HL-60/S4 (cell line): ENCODE measurements around the gene KLHL29.

Source experiments
- in situ Hi-C: fragments of 300-500 bp; cut with MboI; formaldehyde crosslinking; loops from 2 replicates; pipeline ENCODE4 v1.14.3; 2022; ENCODE audit warnings: low sequenced_read_pairs

Gene KLHL29

GRCh38 chr2:23467618-23468017 lies 82.6 kb downstream of the KLHL29 start:
- in situ Hi-C loops, result no loop called here

GRCh38 chr2:23468474-23469141 lies 83.6 kb downstream of the KLHL29 start:
- in situ Hi-C loops, result no loop called here

- in situ Hi-C loops, result no loop called here
These were observed 84.2 kb downstream of the KLHL29 start for GRCh38 chr2:23469142-23469540.

GRCh38 chr2:23475036-23475435 lies 90.1 kb downstream of the KLHL29 start:
- in situ Hi-C loops, result no loop called here

GRCh38 chr2:23475473-23475872 lies 90.5 kb downstream of the KLHL29 start:
- in situ Hi-C loops, result no loop called here

- in situ Hi-C loops, result no loop called here
These were observed 91.8 kb downstream of the KLHL29 start for GRCh38 chr2:23476786-23477185.

- in situ Hi-C loops, result no loop called here
These were observed 92.4 kb downstream of the KLHL29 start for GRCh38 chr2:23477392-23477791.

GRCh38 chr2:23478087-23478932 lies 93.3 kb downstream of the KLHL29 start:
- in situ Hi-C loops, result no loop called here

GRCh38 chr2:23478933-23479683 lies 94.1 kb downstream of the KLHL29 start:
- in situ Hi-C loops, result no loop called here

GRCh38 chr2:23480957-23481797 lies 96.2 kb downstream of the KLHL29 start:
- in situ Hi-C loops, result no loop called here

- in situ Hi-C loops, result no loop called here
These were observed 97.2 kb downstream of the KLHL29 start for GRCh38 chr2:23482188-23482587.

GRCh38 chr2:23482607-23483006 lies 97.6 kb downstream of the KLHL29 start:
- in situ Hi-C loops, result no loop called here

- in situ Hi-C loops, result no loop called here
These were observed 98.8 kb downstream of the KLHL29 start for GRCh38 chr2:23483791-23484190.

- in situ Hi-C loops, result no loop called here
These were observed 99.3 kb downstream of the KLHL29 start for GRCh38 chr2:23484275-23484674.

GRCh38 chr2:23484767-23485166 lies 99.8 kb downstream of the KLHL29 start:
- in situ Hi-C loops, result no loop called here

GRCh38 chr2:23485261-23485660 lies 100.3 kb downstream of the KLHL29 start:
- in situ Hi-C loops, result no loop called here

- in situ Hi-C loops, result no loop called here
These were observed 101.1 kb downstream of the KLHL29 start for GRCh38 chr2:23485841-23486683.

GRCh38 chr2:23486684-23487075 lies 101.7 kb downstream of the KLHL29 start:
- in situ Hi-C loops, result no loop called here

- in situ Hi-C loops, result no loop called here
These were observed 102.9 kb downstream of the KLHL29 start for GRCh38 chr2:23487735-23488492.
